NB4 (cell line): ENCODE data around the gene GULP1.

Experiments used
- CTCF ChIP-seq: IDR thresholded peaks from one replicate; pipeline ENCODE4 v1.5.1; 2012; ENCODE audit warnings: low read depth, low read length
- MAX ChIP-seq: IDR thresholded peaks from 2 replicates; pipeline ENCODE4 v1.6.1; 2011; ENCODE audit warnings: low read depth, low read length
- MYC ChIP-seq: IDR thresholded peaks from 2 replicates; pipeline ENCODE4 v1.6.1; 2011; ENCODE audit warnings: low read depth, low read length
- POLR2A ChIP-seq: IDR thresholded peaks from 2 replicates; pipeline ENCODE4 v1.6.1; 2011; ENCODE audit warnings: mild to moderate bottlenecking; ENCODE audit not compliant: insufficient read length; ENCODE audit errors: extremely low read depth

- TF ChIP-seq POLR2A (no peak), CTCF (no peak), MAX (no peak), MYC (no peak)
Observed at GRCh38 chr2:188601391-188601790, 309.7 kb downstream of the GULP1 start.
